GM12891 (cell line): ENCODE measurements around the gene COMMD8.

Experiments
- POLR2A ChIP-seq: IDR thresholded peaks from 2 replicates; pipeline ENCODE4 v1.6.1; 2011; ENCODE audit warnings: low read depth, low read length, control low read depth
- POLR2AphosphoS5 ChIP-seq: IDR thresholded peaks from 2 replicates; pipeline ENCODE4 v1.6.1; 2011; ENCODE audit warnings: low read depth, low read length, control low read depth
- TAF1 ChIP-seq: IDR thresholded peaks from 2 replicates; pipeline ENCODE4 v1.6.1; 2011; ENCODE audit warnings: low read depth, low read length, control low read depth

- TF ChIP-seq POLR2AphosphoS5 (no peak), POLR2A (no peak), TAF1 (no peak)
These were observed 1.5 kb upstream of the COMMD8 start for GRCh38 chr4:47465004-47465403.
